ENCODE results near the gene FAM168A.

DNA sequence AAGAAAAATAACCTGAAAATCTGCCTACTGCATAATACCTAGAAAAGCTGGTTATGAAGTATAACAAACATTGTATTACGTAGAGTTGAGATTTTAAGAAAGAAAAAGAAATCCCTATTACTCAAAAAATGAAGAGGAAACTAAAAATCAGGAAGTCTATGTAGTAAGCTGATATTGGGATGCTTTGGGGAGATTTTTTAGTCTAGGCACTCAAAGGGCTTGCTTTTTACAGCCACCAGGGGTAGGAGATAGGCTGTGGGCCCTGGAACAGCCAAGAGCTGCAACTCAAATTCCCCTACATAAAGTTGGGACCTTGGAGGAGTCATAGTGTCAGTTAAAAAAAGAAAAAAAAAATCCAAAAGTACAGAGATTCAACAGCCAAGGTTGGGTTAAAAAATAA is 131.3 kb downstream of the FAM168A start:
- TF ChIP-seq, protein P1, sequence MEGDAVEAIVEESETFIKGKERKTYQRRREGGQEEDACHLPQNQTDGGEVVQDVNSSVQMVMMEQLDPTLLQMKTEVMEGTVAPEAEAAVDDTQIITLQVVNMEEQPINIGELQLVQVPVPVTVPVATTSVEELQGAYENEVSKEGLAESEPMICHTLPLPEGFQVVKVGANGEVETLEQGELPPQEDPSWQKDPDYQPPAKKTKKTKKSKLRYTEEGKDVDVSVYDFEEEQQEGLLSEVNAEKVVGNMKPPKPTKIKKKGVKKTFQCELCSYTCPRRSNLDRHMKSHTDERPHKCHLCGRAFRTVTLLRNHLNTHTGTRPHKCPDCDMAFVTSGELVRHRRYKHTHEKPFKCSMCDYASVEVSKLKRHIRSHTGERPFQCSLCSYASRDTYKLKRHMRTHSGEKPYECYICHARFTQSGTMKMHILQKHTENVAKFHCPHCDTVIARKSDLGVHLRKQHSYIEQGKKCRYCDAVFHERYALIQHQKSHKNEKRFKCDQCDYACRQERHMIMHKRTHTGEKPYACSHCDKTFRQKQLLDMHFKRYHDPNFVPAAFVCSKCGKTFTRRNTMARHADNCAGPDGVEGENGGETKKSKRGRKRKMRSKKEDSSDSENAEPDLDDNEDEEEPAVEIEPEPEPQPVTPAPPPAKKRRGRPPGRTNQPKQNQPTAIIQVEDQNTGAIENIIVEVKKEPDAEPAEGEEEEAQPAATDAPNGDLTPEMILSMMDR (conservative IDR thresholded peaks at IDR 0.05 in 1 of 2, IDR thresholded peaks at IDR 0.05 in 1 of 2; ENCODE audit: extremely low read depth in 1 of 2, insufficient read depth in 1 of 2, low read depth in 1 of 2, low read length in 2 of 2) = no peak
- no peak for TF ChIP-seq EZH2 (IDR thresholded peaks at IDR 0.05; ENCODE audit: borderline replicate concordance, low read length)

Measured in mammary epithelial cell (primary cell).